Measurements from ENCODE around the gene ZMYM1.

DNA sequence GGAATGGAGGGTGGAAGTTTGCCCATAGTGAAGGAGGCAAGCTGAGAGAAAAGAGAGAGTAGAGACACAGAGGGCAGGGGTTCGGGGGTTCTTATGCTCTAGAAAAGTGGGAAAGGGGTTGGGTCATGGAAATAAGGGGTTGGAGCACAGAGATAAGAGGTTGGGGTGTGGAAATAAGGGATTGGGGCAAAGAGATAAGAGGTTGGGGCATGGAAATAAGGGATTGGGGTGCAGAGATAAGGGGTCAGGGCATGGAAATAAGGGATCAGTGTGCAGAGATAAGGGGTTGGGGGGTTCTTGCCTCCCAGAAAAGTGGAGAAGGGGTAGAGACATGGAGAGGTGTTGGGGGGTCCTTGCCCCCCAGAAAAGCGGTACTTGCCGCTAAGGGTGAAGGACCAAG, 57.6 kb downstream of the ZMYM1 start:
- TF ChIP-seq OSR1 (CRISPR knock-in tag; IDR thresholded peaks at IDR 0.05): no peak
- no peak for TF ChIP-seq RARB (CRISPR knock-in tag; IDR thresholded peaks at IDR 0.05)
- no peak for TF ChIP-seq ZC3H10 (CRISPR knock-in tag; IDR thresholded peaks at IDR 0.05)
- TF ChIP-seq ARNTL (CRISPR knock-in tag; IDR thresholded peaks at IDR 0.05; ENCODE audit: borderline replicate concordance, low read depth): no peak
- no peak for TF ChIP-seq PPARA (CRISPR knock-in tag; IDR thresholded peaks at IDR 0.05; ENCODE audit: borderline replicate concordance)
- no peak for TF ChIP-seq ZFP3 (CRISPR knock-in tag; IDR thresholded peaks at IDR 0.05)
- TF ChIP-seq GLIS3 (CRISPR knock-in tag; IDR thresholded peaks at IDR 0.05): no peak
- TF ChIP-seq, protein P1, sequence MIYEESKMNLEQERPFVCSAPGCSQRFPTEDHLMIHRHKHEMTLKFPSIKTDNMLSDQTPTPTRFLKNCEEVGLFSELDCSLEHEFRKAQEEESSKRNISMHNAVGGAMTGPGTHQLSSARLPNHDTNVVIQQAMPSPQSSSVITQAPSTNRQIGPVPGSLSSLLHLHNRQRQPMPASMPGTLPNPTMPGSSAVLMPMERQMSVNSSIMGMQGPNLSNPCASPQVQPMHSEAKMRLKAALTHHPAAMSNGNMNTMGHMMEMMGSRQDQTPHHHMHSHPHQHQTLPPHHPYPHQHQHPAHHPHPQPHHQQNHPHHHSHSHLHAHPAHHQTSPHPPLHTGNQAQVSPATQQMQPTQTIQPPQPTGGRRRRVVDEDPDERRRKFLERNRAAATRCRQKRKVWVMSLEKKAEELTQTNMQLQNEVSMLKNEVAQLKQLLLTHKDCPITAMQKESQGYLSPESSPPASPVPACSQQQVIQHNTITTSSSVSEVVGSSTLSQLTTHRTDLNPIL (CRISPR knock-in tag; IDR thresholded peaks at IDR 0.05; ENCODE audit: low read depth): no peak
- TF ChIP-seq PATZ1 (CRISPR knock-in tag; IDR thresholded peaks at IDR 0.05; ENCODE audit: borderline replicate concordance): no peak
- TF ChIP-seq CSRNP3 (CRISPR knock-in tag; IDR thresholded peaks at IDR 0.05): no peak
- TF ChIP-seq POU6F1 (CRISPR knock-in tag; IDR thresholded peaks at IDR 0.05; ENCODE audit: borderline replicate concordance, low read depth): no peak
